Stimulated activated CD4-positive, alpha-beta T cell treated with anti-CD3 and anti-CD28 coated beads, Interleukin-12 subunit alpha, Interleukin-12 subunit beta, amount 100 ng/mL, for 48 hours (primary cell): ENCODE measurements around the gene ARGLU1.

Source experiments
- DNase-seq, 3 donors: peaks; one replicate each; pipeline ENCODE4 v3.0.0-alpha.2; 2020; ENCODE audit warnings: low read depth in 2 of 3, low spot score in 1 of 3

Gene ARGLU1

DNA sequence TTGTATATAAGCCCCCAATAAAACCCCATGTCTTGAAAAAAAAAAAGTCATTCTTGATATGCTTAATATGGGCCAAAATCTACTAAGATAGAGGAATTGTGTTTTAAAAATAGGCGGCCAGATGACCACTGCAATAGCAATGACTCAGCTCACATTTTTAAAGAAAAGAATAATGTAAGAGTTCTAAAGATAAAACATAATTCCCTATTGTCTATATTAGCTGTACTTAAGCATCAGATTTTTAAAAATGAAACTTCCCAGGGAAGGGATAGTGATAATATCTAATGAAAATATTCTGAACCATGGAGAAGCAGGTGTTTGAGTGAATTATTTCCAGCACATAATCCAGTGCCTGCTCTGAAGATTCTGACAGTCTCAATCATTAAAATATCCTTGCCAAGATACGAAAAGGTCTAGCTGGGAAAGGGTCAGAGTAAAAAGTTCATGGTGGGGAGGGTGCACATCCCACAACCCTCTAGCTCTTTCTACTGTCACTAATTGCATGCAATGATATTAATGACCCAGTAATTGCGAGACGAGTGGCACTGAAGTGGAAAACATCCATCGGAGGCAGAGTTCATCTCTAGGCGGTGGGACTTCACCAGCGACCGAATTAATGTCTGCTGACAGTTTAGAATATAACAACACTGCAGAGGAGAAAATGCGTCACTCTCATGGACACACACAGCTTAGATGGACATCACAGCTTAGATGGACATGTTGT is 64.0 kb downstream of the ARGLU1 start:
- DNase-seq, result no peak

- no peak for DNase-seq
These were observed 64.7 kb downstream of the ARGLU1 start for GRCh38 chr13:106503272-106503671.

DNA sequence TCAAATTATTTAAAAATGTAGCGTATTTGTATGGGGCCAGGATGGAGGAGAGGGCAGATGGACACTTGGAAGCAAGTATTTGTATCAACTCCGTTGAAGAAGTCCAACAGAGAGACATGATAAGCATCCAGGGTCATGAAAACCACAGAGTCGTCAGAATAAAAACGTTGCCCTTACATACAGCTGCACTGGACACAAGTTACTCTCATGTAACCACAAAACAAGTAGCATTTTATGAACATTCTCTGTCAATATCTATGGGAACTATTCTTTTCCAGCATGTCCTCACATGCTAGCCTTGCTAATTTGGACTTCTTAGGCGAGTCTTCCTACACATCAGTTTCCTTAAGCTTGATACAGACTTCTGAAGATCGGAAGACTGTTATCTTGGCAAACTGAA is 67.5 kb downstream of the ARGLU1 start:
- DNase-seq, result no peak

DNA sequence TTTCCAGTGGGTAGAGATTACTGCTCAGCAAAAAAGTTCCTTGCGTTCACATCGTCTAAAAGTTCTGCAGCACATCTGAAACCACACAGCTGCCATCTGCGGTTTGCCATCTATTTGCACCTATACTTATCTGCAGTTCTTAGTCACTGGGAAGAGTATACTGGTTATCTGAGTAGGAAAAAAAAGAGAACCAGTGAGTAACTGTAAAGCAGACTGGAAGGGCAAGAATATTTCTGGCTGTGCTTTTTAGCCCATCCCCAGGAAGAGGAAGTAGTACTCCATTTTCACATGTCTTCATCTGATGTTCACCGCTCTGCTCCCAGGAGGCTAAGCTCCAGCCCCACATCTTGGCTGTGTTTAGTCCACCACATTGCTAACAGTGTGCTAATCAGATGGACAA is 68.0 kb downstream of the ARGLU1 start:
- DNase-seq, result no peak

DNA sequence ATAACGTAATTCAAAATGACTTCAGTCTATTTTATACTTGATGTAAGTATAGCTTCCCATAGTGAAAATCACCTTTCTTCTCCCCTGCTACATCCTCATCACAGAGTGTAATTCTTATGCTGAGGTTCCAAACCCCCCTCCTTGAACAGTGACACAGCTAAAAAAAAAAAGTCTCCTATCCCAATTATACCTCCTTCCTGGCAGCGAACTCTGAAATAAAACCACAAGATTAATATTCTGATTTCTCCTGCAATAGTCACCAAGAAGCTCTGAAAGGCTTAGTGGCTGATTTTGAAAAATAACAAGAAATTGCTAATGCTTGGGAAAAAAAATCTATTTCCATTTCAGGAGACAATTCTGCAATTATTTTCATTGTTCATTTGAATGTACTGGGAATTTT is 68.8 kb downstream of the ARGLU1 start:
- no peak for DNase-seq

DNA sequence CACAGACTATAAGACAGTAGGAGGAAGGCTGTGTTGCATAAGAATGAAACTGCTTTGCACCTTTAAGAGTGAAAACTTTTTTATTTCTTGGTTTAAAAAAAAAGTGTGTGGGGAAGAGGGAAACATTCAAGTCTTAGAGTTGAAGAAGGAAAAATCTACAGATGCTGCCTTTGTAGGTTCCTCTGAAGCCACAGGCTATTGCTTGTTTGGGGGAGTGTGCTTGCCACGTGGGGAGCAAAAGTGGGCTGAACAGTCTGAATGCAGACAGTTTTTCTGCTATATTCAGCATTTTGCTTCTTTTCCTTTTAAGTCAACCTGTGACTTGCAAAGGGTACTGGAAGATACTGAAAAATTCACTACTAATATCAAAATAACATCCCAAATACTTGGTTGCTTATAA is 69.4 kb downstream of the ARGLU1 start:
- no peak for DNase-seq

DNA sequence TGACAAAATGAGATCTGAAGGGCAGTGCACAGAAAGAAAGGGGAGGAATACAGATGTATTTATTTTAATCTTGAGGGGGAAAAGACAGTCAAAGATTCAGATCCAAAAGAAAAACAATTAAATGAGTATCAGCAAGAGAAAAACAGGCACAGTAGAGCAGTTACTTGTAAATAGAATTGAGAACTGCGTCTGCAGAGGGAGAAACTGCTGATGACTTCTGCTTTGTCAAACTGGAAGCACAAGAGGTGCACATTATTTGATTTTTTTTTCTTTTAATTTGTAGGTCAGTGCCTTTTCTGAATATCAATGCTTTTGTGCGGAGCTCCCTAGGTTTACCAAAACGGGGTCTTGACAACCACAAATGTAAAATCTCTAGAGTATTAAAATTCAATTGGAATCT is 69.8 kb downstream of the ARGLU1 start:
- no peak for DNase-seq

GRCh38 chr13:106497079-106497478 is 70.9 kb downstream of the ARGLU1 start:
- DNase-seq, result no peak

DNA sequence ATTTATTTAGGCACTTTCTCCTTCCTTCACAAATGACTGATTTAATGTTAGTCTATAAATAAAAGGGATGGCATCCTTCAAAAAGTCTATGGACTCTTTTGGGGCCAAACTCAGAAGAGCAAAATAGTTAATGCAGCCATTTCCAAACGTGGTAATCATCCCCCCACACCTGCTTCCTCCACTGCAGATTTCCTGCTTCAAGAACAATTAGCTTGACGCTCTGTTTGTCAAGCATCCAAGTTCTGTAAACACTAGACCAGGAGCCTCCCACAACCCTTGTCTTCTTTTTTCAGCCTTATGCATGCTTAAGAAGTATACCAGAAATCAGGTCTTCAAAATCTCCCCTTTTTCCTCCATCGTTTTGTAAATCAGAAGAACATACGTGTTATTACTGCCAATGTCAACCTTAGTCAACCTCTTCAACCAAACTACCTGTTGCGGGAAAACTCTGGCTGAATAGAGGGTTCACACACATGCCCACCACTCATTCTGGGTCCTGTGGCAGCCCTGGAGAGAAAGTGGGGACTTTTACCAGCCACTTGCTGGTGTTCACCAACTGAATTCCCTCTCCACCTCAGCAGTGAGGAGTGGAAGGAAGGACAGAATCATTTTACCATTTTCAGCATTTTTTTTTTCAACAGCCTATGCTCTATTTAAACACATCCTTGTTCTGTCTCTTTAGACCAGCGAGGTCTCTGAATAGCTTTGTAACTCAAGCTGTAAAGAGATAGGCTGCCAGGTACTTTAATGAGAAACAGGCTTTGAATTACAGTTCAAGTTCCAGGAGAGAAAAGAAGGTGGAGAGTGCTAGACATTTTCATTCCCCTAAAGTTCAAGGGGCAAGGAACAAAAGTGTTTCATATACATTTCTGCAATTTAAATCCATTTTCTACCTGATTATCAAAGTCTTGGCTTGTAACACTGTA is 71.6 kb downstream of the ARGLU1 start:
- no peak for DNase-seq

GRCh38 chr13:106494936-106495335 is 73.0 kb downstream of the ARGLU1 start:
- no peak for DNase-seq

DNA sequence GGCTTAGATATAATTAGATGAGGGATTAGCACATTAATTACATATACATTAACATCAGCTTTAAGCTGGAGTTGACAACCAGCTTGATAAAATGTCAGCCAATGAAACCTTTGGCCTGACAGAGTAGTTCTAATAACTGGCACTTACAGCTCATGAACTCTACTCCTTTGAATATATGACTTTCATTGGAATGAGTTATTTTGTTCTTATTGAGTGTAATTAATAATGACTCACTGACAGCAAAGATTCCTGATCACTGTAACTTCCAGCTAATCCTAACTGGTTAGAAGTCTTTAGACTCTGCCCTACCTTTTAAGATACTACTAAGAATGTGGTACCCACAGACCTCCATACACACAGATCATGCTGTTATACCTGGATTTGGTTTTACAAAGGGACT is 73.4 kb downstream of the ARGLU1 start:
- DNase-seq, result no peak

- no peak for DNase-seq
These were observed 74.3 kb downstream of the ARGLU1 start for GRCh38 chr13:106493533-106494220.

DNA sequence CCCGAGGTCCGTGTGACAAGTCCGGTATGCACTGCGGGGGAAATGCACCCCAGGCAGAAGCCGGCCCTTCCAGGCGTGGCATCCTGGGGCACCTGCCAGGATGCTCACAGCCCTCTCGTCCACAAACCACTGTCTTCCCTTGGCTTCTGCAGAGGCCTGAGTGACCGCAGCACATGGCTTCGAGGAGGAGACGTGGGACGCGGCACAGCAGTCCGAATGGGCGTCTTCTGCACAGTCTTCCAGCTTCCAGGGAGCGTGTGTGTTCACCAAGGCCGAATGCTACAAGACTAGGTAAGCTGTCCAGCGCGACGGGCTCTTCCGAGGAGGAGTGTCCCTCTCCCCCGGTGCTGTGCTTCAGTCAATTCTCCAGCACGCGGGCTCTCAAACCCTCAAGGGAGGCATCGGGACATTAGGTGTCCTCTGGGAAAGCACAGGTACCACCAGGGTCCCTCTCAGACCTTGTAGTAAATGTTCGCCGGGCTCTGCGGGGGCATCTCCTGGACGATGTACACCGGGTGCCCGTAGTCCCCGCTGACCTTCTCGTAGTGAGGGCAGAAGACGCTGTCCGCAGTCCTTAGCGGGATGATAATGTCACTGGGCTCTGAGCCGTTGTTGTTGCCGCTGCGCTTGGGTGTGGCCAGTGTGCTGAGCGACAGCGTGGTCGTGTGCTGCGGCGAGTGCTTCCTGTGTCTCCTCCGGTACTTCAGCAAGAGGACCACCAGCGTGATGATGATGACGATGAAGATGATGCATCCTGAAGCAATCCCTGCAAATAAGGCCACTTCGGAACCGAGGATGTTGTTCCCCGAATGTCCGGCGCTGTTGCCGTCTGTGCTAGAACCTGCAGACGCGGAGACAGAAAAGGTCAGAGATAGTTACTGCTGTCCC is 75.1 kb downstream of the ARGLU1 start:
- no peak for DNase-seq

- DNase-seq, result no peak
These were observed 75.9 kb downstream of the ARGLU1 start for GRCh38 chr13:106491928-106492587.
